A549 (cell line): ENCODE measurements around the gene SLCO3A1. TPM values are rescaled to one million over a fixed set of nuclear protein-coding genes. Genes with fewer than 3 reads are reported as not detected.

ENCODE experiments used
- ATAC-seq, 2 experiments: fragments of 200-7000 bp in 1 of 2; fragments of >200 bp in 1 of 2; cut with Nextera tagmentation in 1 of 2; cut with Tn5 transposase in 1 of 2; 3 replicates each; pipeline versions ENCODE4 v1.8.0 to v1.9.1; 2018 to 2020; ENCODE audit warnings: mild to moderate bottlenecking in 1 of 2, moderate library complexity in 1 of 2
- CTCF ChIA-PET: fragments of 300-600 bp; sonication (Branson Sonifier 250); formaldehyde crosslinking; extraction: SDS; loops from one replicate; lab custom pipeline; 2021; ENCODE audit warnings: antibody characterized with exemption, inconsistent platforms; lab: Yijun Ruan, JAX
- POLR2A ChIA-PET: fragments of 350-600 bp; formaldehyde crosslinking; extraction: SDS; loops from one replicate; lab custom pipeline; 2021; ENCODE audit warnings: antibody characterized with exemption, inconsistent platforms; lab: Yijun Ruan, JAX
- DNase-seq, 2 experiments: peaks; one replicate each; pipeline versions ENCODE4 v3.0.0 to v3.0.0-alpha.2; 2011 to 2016; ENCODE audit warnings: low read depth in 1 of 2, low spot score in 1 of 2
- FAIRE-seq: peaks from 2 replicates; lab custom pipeline; 2011; peaks lifted over from hg19 to GRCh38; lab: Jason Lieb, UNC
- H3K27ac ChIP-seq, 2 experiments: fragments of >200 bp; sonication (Bioruptor Twin); formaldehyde crosslinking; 3 replicates each; pipeline ENCODE4 v1.5.1; 2016 to 2017
- H3K4me1 ChIP-seq: fragments of >200 bp; sonication (Bioruptor Twin); formaldehyde crosslinking; 3 replicates; pipeline ENCODE4 v1.6.1; 2016
- H3K4me2 ChIP-seq: fragments of >200 bp; sonication (Bioruptor Twin); formaldehyde crosslinking; 3 replicates; pipeline ENCODE4 v1.6.1; 2016
- H3K4me3 ChIP-seq: fragments of >200 bp; sonication (Bioruptor Twin); formaldehyde crosslinking; 3 replicates; pipeline ENCODE4 v1.5.1; 2016
- H3K9me3 ChIP-seq: fragments of >200 bp; sonication (Bioruptor Twin); formaldehyde crosslinking; 3 replicates; pipeline ENCODE4 v1.6.1; 2016
- CTCF ChIP-seq: fragments of >200 bp; sonication (Bioruptor Twin); formaldehyde crosslinking; IDR thresholded peaks from 3 replicates; pipeline ENCODE4 v1.5.1; 2016
- E2F6 ChIP-seq: IDR thresholded peaks from 2 replicates; pipeline ENCODE4 v1.6.1; 2012; ENCODE audit warnings: low read depth, borderline replicate concordance
- ELK1 ChIP-seq: fragments of 150-350 bp; IDR thresholded peaks from 2 replicates; pipeline ENCODE4 v1.6.1; 2014; ENCODE audit warnings: low read depth, mild to moderate bottlenecking, low read length
- EP300 ChIP-seq, 2 experiments: fragments of >200 bp; sonication (Bioruptor Twin); formaldehyde crosslinking; IDR thresholded peaks; 2 replicates in 1 of 2; 3 replicates in 1 of 2; pipeline ENCODE4 v1.6.1; 2016 to 2017
- HOXB13 ChIP-seq: fragments of 250-450 bp; sonication (Bioruptor Pico); IDR thresholded peaks from 2 replicates; pipeline ENCODE4 v1.5.0; 2020; ENCODE audit warnings: low read depth, mild to moderate bottlenecking, moderate library complexity
- JUN ChIP-seq, 2 experiments: fragments of >200 bp; sonication (Bioruptor Twin); formaldehyde crosslinking; IDR thresholded peaks; 2 replicates in 1 of 2; 3 replicates in 1 of 2; pipeline ENCODE4 v1.6.1; 2016 to 2017
- KDM5A ChIP-seq: fragments of 200-600 bp; sonication (generic); IDR thresholded peaks from 2 replicates; pipeline ENCODE4 v1.6.1; 2016; ENCODE audit warnings: antibody characterized with exemption, mild to moderate bottlenecking
- MAFK ChIP-seq: fragments of 450-650 bp; IDR thresholded peaks from 2 replicates; pipeline ENCODE4 v1.6.1; 2014; ENCODE audit not compliant: partially characterized antibody
- NFE2L2 ChIP-seq: fragments of 150-350 bp; conservative IDR thresholded peaks from 2 replicates; pipeline ENCODE4 v1.6.1; 2014; ENCODE audit warnings: low read length
- RAD21 ChIP-seq, 2 experiments: fragments of >200 bp in 1 of 2; sonication (Bioruptor Twin) in 1 of 2; formaldehyde crosslinking in 1 of 2; IDR thresholded peaks in 1 of 2; conservative IDR thresholded peaks in 1 of 2; 2 replicates in 1 of 2; 3 replicates in 1 of 2; pipeline ENCODE4 v1.6.1; 2012 to 2018; ENCODE audit warnings: inconsistent platforms in 1 of 2
- REST ChIP-seq: fragments of 200-600 bp; sonication (generic); IDR thresholded peaks from 2 replicates; pipeline ENCODE4 v1.6.1; 2016; ENCODE audit warnings: antibody characterized with exemption, mild to moderate bottlenecking, moderate library complexity
- SMC3 ChIP-seq: fragments of >200 bp; sonication (Bioruptor Twin); formaldehyde crosslinking; IDR thresholded peaks from 3 replicates; pipeline ENCODE4 v1.6.1; 2018; ENCODE audit warnings: inconsistent platforms
- ZNF302 ChIP-seq: fragments of 250-450 bp; sonication (Bioruptor Pico); IDR thresholded peaks from 2 replicates; pipeline ENCODE4 v1.9.0; 2021; ENCODE audit warnings: inconsistent platforms, mild to moderate bottlenecking, moderate library complexity
- ZSCAN20 ChIP-seq: fragments of 250-450 bp; sonication (Bioruptor Pico); IDR thresholded peaks from 2 replicates; pipeline ENCODE4 v1.8.0; 2022; ENCODE audit warnings: mild to moderate bottlenecking, moderate library complexity
- WGBS: methylation state at CpG from one replicate; pipeline ENCODE4 v1.1.6; 2017; ENCODE audit errors: missing lambda C conversion rate; 5-methylcytosine and 5-hydroxymethylcytosine counted together
- polyA plus RNA-seq, 4 experiments: library from polyadenylated mRNA; depleted of rRNA in 3 of 4; stranded (reverse); fragments of >200 nt; fragmentation: RNase III in 1 of 4; extraction: RNeasy Plus Mini Kit Qiagen cat#74134 plus additional on column Dnase treatment in 1 of 4; gene quantifications; 2 replicates in 3 of 4; 3 replicates in 1 of 4; pipeline ENCODE4 v1.2.3, GENCODE V29; 2011 to 2017

Gene SLCO3A1
- polyA plus RNA-seq, 2 of the 4 experiments (the other 2 are of a cell fraction) = 16.8 to 17.0 TPM

GRCh38 chr15:91981821-91982800 is 128.6 kb downstream of the SLCO3A1 start:
- POLR2A ChIA-PET = interaction anchor here (0.7 kb wide), 1 partner anchor 128 kb away, joined by 3 read pairs; the partner anchor contains the start of gene SLCO3A1
- TF ChIP-seq HOXB13 (CRISPR knock-in tag) (no peak), SMC3 (peak; percentile 52; the same call in 2 of the 3 replicates), CTCF (peak; percentile 49), ELK1 (no peak), RAD21 (conservative IDR thresholded peaks at IDR 0.05 in 1 of 2, IDR thresholded peaks at IDR 0.05 in 1 of 2) (peak; percentile 66 to 70), NFE2L2 (no peak)
- TF ChIP-seq, all 56 proteins: peak for 3
- Histone ChIP-seq H3K4me3 (no peak overlapping the region), H3K27ac (no peak overlapping the region), H3K4me1 (no peaks in the 10 kb centered on the region), H3K4me2 (no peak overlapping the region), H3K9me3 (no peaks in the 10 kb centered on the region)
- FAIRE-seq (peak; percentile 7), DNase-seq (peak in 1 of 2 experiments; percentile 17), ATAC-seq (peak; percentile 62 to 72; a peak in 4 of 6 replicates)
- WGBS = 79% methylated on average over 10 of the region's 10 CpGs
- CTCF ChIA-PET = interaction anchor here (0.5 to 11.8 kb wide), 49 partner anchors 9 to 1561 kb away, joined by 3 to 149 read pairs (median 4); partner anchors contain the start of gene SLCO3A1

- DNase-seq (no peak), ATAC-seq (no peak), FAIRE-seq (no peak)
- no peak overlapping the region for H3K4me3 ChIP-seq
- no peak overlapping the region for H3K4me2 ChIP-seq
- H3K4me1 ChIP-seq = no peaks in the 10 kb centered on the region
- POLR2A ChIA-PET = no interaction called here
- H3K9me3 ChIP-seq = no peaks in the 10 kb centered on the region
- TF ChIP-seq EP300 (IDR thresholded peaks at IDR 0.05) (no peak), REST (no peak), KDM5A (no peak), JUN (IDR thresholded peaks at IDR 0.05) (no peak), ZNF302 (CRISPR knock-in tag) (no peak)
- CTCF ChIA-PET = interaction anchor here (1.1 to 11.8 kb wide), 8 partner anchors 9 to 681 kb away, joined by 3 to 149 read pairs (median 10); partner anchors contain the start of gene SLCO3A1
- 94% methylated on average over 7 of the region's 7 CpGs for WGBS
- no peak overlapping the region for H3K27ac ChIP-seq
Observed at GRCh38 chr15:91983729-91984340, 130.3 kb downstream of the SLCO3A1 start.

- FAIRE-seq = peak; percentile 46
- CTCF ChIA-PET = interaction anchor here (0.6 to 11.8 kb wide), 4 partner anchors 26 to 134 kb away, joined by 3 to 149 read pairs (median 4); partner anchors contain the start of gene SLCO3A1
- DNase-seq = no peak
Observed at GRCh38 chr15:91985297-91985696, 131.8 kb downstream of the SLCO3A1 start.

More at GRCh38 chr15:91985297-91985696, 131.8 kb downstream of the SLCO3A1 start:
- POLR2A ChIA-PET = no interaction called here
- no peak overlapping the region for H3K4me3 ChIP-seq
- TF ChIP-seq ZSCAN20 (CRISPR knock-in tag) (no peak), E2F6 (no peak), NFE2L2 (peak; percentile 71), RAD21 (conservative IDR thresholded peaks at IDR 0.05 in 1 of 2, IDR thresholded peaks at IDR 0.05 in 1 of 2) (no peak), MAFK (peak; percentile 91)
- TF ChIP-seq, all 56 proteins: peak for 2
- WGBS = 92% methylated on average over 7 of the region's 7 CpGs
- Histone ChIP-seq H3K27ac (peak overlapping the region in 1 of 2 experiments; percentile 29; a peak in 1 of 6 replicates), H3K4me1 (no peaks in the 10 kb centered on the region), H3K4me2 (no peak overlapping the region), H3K9me3 (no peaks in the 10 kb centered on the region)
- ATAC-seq = no peak
